Right renal cortex interstitium (tissue), 3 donors: ENCODE data around the gene CCDC17. TPM values are rescaled to one million over a fixed set of nuclear protein-coding genes. Genes with fewer than 3 reads are reported as not detected.
"Not testable (repeated sequence)": the region's sequence is repeated elsewhere in the genome, so short reads cannot be mapped to it uniquely, and the experiment has no call there.

Experiments used
- DNase-seq, 3 donors: peaks; one replicate each; pipeline ENCODE4 v3.0.0-alpha.2; 2013; ENCODE audit warnings: low read depth in 3 of 3, low spot score in 2 of 3
- polyA plus RNA-seq, 3 donors: library from polyadenylated mRNA; unstranded; fragments of 120-200 nt; gene quantifications; one replicate each; pipeline ENCODE4 v1.2.1, GENCODE V29; 2013; ENCODE audit not compliant: insufficient read length in 3 of 3

The CCDC17 gene
- polyA plus RNA-seq, 3 donors: 0.97 to 2.2 (median 1.9) TPM

DNA sequence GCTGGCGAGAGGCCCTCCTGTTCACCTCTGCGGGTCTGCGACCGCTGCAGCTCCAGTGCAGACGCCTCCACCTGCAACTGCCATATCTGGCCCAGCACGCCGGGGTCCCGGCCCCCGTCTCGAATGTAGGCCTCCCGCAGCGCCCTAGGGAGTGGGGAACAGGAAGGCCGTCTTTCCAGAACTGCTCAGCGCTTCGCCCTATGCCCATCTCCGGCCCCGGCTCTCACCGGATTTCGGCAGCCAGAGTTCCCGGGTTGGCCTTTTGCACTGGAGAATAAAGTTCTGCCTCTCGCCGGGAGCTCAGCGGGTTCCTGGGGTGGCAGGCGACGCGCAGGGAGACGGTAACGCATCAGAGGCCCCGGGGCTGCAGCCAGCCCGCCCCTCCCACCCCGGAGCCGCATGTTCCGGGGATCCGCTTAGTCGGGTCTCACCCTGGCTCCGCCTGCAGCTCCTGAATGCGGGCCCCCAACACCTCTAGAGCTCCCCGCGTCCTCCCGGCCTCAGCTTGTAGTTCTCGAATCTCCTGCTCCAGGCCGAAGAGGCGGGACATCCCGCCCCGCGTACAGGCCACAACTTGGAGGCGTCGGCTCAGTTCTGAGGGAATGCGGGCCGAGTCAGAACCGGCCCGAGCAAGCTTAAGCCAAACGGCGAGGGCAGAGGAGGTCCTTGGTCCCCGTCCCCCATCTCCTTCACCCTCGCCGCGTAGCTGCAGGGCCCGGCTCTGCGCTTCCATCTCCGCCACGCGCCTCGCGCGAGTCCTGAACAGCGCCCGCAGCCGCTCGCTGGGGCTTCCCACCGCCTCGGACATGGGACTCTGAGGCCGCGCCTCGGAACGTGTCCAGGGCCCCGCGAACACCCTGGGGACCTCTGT is 1.1 kb downstream of the CCDC17 start:
- peak in 2 of 3 donors; percentile 10 to 21 for DNase-seq

GRCh38 chr1:45621895-45622523 is 1.8 kb downstream of the CCDC17 start:
- DNase-seq: no peak

DNA sequence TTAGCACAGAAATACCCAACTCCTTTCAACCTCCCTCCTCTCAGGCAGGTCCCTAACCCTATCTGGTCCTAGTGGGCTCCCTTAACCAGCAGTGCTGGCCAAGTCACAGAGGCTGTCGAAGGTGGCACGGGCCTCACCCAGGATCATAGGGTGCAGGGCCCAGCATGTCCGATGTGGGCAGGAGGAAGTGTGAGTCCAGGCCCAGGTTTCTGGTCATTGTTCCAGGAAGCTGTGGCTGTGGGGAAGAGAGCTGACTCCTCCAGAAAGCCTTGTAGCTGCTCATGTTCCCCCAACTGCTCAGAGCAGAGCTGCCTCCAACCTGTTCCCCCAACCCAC is 2.4 kb downstream of the CCDC17 start:
- no peak for DNase-seq

GRCh38 chr1:45620588-45621500 is 3.0 kb downstream of the CCDC17 start:
- no peak for DNase-seq

DNA sequence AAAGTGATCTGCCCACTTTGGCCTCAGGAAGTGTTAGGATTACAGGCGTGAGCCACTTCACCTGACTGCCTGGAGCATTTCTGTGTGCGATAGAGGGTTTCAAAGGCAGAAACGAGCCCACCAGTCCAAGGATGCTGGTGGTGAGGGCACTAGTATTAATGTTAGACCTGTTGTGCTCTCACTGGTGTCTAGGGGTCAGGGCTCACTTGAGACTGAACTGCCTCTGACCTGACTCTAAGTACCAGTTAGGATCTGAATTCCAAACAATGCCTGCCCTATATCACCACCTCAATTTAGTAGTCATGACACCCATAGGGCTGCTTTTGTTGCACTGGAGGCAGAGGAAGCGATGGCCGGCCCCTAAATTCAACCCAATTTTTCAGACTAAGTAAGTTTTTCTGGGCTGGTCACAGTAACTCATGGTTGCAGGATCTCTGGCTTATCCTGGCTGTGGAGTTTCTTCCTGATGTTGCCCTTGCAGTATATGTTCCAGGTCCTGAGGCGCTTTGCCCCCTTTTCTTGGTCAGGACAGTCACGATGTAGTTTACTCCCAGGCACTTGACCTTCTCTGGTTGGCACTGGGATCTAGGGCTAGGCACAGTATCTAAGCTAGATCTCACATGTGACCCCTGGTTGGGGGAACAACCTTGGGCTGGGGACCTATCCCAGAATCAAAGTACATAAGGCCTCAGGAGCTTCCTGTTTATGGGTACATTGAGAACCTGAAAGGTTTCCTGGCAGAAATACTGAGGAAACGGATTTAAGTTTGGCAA is 4.5 kb downstream of the CCDC17 start:
- DNase-seq: no peak

DNA sequence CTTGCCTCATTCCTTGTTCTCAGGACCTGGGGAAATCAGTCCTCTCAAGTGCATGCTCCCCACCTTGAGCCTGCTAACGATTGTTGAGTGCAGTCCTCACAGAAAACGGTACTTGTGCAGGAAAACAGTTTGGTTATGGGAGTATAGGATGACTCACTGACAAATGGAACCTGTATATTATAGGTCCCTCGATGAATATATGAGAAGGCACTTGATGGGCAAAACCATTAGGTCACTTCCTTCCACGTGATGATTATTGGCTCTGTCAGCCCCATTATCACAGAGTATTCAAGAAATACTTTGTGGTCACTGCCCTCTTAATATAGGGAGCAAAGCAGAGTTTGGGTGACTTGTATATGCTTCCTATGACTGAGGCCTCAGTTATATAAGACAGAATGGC is 6.2 kb downstream of the CCDC17 start:
- DNase-seq: no peak

DNA sequence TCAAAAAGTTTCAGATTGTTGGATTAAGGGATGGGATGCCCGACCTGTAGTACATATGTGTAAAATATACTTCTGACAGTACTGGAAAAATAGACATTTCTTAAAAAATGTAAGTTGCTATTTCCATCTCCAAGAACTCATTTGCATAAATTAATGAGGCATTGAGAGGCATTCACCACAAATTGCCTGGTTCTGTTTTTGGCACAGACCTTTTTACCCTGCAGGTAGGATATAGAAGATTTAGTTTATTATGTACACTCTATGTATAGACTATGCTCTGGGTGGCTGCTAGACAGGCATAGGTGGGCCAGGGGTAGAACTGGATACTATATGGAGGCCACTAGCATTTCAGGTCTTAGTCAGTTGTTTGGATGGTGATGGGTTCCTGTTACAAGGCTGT is 8.0 kb downstream of the CCDC17 start:
- no peak for DNase-seq

GRCh38 chr1:45612941-45613579 is 10.8 kb downstream of the CCDC17 start:
- DNase-seq: no peak

- DNase-seq: no peak
These were observed 13.1 kb downstream of the CCDC17 start for GRCh38 chr1:45610589-45611226.

GRCh38 chr1:45608175-45609156 is 15.4 kb downstream of the CCDC17 start:
- DNase-seq: no peak

DNA sequence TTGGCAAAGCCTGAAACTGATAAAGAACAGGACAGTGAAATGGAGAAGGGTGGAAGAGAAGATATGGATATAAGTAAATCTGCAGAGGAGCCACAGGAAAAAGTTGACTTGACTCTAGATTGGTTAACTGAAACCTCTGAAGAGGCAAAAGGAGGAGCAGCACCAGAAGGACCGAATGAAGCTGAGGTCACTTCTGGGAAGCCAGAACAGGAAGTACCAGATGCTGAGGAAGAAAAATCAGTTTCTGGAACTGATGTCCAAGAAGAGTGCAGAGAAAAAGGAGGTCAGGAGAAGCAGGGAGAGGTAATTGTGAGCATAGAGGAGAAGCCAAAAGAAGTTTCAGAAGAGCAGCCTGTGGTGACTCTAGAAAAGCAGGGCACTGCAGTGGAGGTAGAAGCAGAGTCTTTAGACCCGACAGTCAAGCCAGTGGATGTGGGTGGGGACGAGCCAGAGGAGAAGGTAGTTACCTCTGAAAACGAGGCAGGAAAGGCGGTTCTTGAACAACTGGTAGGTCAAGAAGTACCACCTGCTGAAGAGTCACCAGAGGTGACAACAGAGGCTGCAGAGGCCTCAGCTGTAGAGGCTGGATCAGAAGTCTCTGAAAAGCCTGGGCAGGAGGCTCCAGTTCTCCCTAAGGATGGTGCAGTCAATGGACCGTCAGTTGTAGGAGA is 16.3 kb downstream of the CCDC17 start:
- DNase-seq: no peak

- DNase-seq: no peak
These were observed 19.6 kb downstream of the CCDC17 start for GRCh38 chr1:45604239-45604638.

DNA sequence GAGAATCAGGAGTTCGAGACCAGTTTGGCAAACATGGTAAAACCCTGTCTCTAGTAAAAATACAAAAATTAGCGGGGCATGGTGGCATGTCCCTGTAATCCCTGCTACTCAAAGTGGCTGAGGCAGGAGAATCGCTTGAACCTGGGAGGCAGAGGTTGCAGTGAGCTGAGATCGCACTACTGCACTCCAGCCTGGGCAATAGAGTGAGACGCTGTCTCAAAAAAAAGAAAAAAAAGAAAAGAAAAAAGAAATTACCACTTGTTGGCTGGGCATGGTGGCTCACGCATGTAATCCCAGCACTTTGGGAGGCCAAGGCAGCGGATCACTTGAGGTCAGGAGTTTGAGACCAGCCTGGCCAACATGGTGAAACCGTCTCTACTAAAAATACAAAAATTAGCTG is 27.1 kb downstream of the CCDC17 start:
- DNase-seq: not testable (repeated sequence)

- DNase-seq: no peak
These were observed 29.4 kb downstream of the CCDC17 start for GRCh38 chr1:45594412-45594811.

DNA sequence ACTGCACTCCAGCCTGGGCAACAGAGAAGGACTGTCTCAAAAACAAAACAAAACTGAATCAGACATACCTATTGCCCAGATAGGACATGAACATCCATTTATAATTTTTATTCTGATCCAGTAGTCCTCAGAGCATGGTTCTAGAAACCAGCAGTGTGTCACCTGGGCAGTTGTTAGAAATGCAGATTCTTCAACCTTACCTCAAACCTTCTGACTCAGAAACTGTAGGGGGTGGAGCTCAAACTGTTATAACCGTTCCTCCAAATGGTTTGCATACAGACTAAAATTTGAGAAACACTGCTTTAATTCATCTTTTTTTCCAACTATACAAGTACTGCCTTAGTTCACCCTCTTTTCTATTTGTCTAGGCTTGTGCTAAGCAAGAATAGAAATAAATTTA is 34.0 kb downstream of the CCDC17 start:
- no peak for DNase-seq

- DNase-seq: no peak
These were observed 37.1 kb downstream of the CCDC17 start for GRCh38 chr1:45586769-45587168.

GRCh38 chr1:45585496-45586075 is 38.3 kb downstream of the CCDC17 start:
- DNase-seq: no peak

GRCh38 chr1:45585110-45585426 is 38.8 kb downstream of the CCDC17 start:
- no peak for DNase-seq
